Stimulated activated CD8-positive, alpha-beta memory T cell treated with anti-CD3 and anti-CD28 coated beads, Interleukin-2, amount 100 ng/mL, for 48 hours (primary cell): Measurements from ENCODE around the gene MYF6.

ENCODE experiments used
- DNase-seq, 2 donors: peaks; one replicate each; pipeline ENCODE4 v3.0.0-alpha.2; 2020; ENCODE audit warnings: low read depth in 2 of 2

MYF6 gene

DNA sequence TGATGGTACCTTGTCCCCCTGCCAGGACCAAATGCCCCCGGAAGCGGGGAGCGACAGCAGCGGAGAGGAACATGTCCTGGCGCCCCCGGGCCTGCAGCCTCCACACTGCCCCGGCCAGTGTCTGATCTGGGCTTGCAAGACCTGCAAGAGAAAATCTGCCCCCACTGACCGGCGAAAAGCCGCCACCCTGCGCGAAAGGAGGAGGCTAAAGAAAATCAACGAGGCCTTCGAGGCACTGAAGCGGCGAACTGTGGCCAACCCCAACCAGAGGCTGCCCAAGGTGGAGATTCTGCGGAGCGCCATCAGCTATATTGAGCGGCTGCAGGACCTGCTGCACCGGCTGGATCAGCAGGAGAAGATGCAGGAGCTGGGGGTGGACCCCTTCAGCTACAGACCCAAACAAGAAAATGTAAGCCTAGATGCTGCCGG, 410 bp downstream of the MYF6 start:
- DNase-seq: no peak

GRCh38 chr12:80708259-80708974, 983 bp downstream of the MYF6 start:
- DNase-seq: no peak

- DNase-seq: no peak
These were observed 1.5 kb downstream of the MYF6 start for GRCh38 chr12:80708975-80709328.

DNA sequence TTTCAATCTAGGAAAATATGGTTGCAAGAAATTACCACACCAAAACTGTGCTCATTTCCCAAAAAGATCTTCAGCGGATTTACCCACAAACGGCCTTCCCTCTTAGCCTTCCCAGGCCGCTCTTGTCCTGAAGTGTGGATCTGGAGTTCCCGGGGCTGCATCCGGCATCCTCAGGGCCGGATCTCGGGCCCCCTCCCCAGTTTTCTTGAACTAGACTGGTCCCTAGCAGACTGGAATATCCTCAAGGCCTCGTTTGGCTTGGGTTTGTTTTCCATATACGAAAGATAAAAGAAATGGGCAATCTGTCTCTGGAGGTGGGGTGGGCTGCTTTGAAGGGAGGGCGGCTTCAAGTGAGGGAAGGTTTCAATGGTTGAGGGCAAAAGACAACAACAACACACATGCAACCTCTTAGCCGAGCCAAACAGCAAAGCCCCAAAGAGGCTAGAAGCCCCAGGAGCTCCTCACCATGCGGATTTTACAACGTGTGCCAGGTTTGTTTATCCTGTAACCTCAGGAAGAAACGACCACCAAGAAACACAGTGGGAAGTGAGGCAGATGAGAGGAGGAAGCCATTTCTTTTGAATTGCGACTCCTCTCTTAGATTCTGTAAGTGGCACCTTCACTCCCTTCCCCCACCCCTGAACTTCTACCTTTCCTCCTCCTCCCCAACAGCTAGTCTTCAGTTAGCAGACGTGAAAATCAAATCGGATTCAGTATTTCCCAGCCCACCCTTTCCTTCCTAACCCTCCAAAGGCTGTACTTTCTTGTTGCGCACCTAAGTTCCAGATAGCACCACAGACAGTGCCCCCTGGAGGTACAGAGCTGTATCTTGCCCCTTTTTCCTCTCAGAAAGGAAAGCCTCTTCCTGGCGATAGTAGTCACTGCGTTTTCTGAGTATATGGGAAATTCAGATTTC, 2.6 kb downstream of the MYF6 start:
- no peak for DNase-seq

GRCh38 chr12:80710727-80711449, 3.5 kb downstream of the MYF6 start:
- no peak for DNase-seq

- no peak for DNase-seq
These were observed 4.4 kb downstream of the MYF6 start for GRCh38 chr12:80711866-80712265.

- DNase-seq: no peak
These were observed 5.4 kb downstream of the MYF6 start for GRCh38 chr12:80712866-80713265.

GRCh38 chr12:80713419-80713818, 6.0 kb downstream of the MYF6 start:
- no peak for DNase-seq

- DNase-seq: no peak
These were observed 6.6 kb downstream of the MYF6 start for GRCh38 chr12:80714055-80714454.

DNA sequence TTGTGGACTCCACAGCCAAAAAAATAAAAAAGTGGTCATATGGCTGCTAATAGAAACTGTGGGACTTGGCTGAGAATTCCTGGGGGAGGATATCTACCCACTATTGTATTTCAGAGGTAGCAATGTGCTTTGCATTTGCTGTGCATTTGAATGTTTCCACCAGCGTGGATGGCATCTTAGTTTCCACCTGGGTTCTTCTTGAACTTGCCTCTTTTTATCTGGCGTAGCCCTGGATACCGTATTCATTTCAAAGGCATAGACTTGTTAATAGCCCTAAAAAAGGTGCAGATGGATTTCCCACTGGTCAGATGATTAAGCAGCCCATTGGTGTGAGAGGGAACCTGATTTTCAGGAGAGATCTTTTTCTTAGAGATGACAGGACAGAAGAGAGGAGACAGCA, 7.4 kb downstream of the MYF6 start:
- DNase-seq: no peak

- DNase-seq: no peak
These were observed 8.3 kb downstream of the MYF6 start for GRCh38 chr12:80715713-80716249.

DNA sequence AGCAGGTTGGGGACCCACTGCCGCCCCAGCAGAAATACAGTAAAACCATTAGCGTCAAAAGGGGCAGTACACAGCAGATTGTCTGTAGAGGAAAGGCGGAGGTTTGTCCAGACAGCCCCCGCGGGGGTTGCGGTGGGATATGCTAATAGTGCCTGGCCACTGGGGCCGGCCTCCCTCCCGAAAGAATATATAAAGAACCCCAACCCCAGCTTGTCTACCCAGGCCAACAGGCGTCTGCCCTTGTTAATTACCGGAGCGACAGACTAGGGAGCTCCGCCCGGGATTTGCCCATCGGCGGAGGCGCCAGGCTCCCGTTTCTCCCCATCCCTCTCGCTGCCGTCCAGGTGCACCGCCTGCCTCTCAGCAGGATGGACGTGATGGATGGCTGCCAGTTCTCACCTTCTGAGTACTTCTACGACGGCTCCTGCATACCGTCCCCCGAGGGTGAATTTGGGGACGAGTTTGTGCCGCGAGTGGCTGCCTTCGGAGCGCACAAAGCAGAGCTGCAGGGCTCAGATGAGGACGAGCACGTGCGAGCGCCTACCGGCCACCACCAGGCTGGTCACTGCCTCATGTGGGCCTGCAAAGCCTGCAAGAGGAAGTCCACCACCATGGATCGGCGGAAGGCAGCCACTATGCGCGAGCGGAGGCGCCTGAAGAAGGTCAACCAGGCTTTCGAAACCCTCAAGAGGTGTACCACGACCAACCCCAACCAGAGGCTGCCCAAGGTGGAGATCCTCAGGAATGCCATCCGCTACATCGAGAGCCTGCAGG, 9.4 kb downstream of the MYF6 start, which contains the start of gene MYF5:
MYF5 (plus strand) TSS at position 217 of the 774 bp plus-strand sequence; CDS start at position 369, 152 bp downstream.
- DNase-seq: no peak

- no peak for DNase-seq
These were observed 10.4 kb downstream of the MYF6 start for GRCh38 chr12:80717856-80718255.

DNA sequence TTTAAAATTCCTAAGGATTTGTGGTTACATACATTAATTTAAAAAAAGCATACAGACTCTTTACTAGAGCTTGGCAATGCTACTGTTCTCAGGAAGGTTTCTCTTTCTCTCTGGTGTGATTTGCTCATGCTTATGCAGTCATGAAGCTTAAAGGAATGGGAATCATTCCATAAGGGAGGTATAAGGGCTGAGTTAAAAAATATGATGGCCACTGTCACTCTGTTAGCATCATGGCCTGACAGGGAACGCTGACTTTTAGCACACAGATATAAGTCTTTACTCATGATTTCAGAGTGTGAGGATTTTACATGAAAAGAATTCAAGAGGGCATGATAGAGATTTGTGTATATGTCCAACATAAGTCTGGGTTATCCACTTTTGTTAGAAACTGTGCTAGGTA, 13.1 kb downstream of the MYF6 start:
- no peak for DNase-seq

- no peak for DNase-seq
These were observed 13.9 kb downstream of the MYF6 start for GRCh38 chr12:80721326-80721725.

GRCh38 chr12:80745851-80746505, 38.5 kb downstream of the MYF6 start:
- no peak for DNase-seq

DNA sequence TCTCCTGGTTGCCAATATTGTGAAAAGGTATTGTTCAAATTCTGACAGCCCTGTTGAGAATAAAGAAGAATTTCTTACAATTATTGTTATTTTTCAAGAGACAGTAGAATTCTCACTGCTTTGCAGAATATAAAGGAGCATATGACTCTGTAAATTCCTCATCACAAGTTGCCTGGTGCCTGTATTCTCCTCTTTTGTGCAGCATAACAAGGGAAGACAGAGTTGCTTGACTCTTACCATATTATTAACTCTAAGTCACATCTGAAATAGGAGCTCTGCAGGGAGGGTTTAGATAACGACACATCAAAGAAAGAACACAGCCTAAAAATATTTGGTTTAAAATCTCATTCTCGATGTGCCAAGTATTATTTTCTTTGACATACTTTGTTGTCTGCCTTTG, 40.4 kb downstream of the MYF6 start:
- DNase-seq: no peak

DNA sequence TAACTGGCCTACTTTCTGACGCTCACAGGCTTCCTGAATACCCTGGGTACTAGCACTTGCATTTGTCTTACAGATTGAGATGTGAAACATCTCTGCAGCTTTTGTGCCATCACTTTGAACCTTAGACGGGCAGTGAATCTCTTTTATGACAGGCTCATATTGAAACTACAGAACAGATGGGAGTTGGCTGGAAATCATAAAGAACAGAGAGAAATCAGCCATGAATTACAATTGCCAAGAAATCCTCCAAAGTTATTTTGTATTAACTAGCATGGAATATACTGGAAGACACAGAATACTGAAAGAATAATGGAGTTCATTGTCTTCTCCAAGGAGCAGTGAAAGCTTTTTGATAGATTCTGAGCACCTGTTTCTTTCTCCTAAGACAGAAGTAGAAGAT, 42.0 kb downstream of the MYF6 start:
- no peak for DNase-seq

GRCh38 chr12:80752464-80752863, 45.0 kb downstream of the MYF6 start:
- DNase-seq: no peak

GRCh38 chr12:80754274-80754673, 46.8 kb downstream of the MYF6 start:
- no peak for DNase-seq

GRCh38 chr12:80756875-80757274, 49.4 kb downstream of the MYF6 start:
- DNase-seq: no peak
